Gastrocnemius medialis (tissue), 4 donors: Measurements from ENCODE around the gene ZNF446.

Experiments
- POLR2A ChIP-seq, 2 donors: fragments of 450-650 bp; IDR thresholded peaks; one replicate each; pipeline ENCODE4 v1.6.1; 2017; ENCODE audit warnings: antibody characterized with exemption in 2 of 2, mild to moderate bottlenecking in 2 of 2, moderate library complexity in 2 of 2
- TF ChIP-seq, protein P1 (sequence below), 5 experiments: fragments of 450-650 bp in 3 of 5; fragments of 200-600 bp in 2 of 5; sonication (generic) in 2 of 5; IDR thresholded peaks in 4 of 5; conservative IDR thresholded peaks in 1 of 5; 1 replicate in 4 of 5; 2 replicates in 1 of 5; pipeline ENCODE4 v1.5.1; 2016 to 2019; ENCODE audit warnings: antibody characterized with exemption in 5 of 5, mild to moderate bottlenecking in 3 of 5, moderate library complexity in 3 of 5

GRCh38 chr19:58510084-58510862 is 34.1 kb downstream of the ZNF446 start:
- TF ChIP-seq, protein P1, sequence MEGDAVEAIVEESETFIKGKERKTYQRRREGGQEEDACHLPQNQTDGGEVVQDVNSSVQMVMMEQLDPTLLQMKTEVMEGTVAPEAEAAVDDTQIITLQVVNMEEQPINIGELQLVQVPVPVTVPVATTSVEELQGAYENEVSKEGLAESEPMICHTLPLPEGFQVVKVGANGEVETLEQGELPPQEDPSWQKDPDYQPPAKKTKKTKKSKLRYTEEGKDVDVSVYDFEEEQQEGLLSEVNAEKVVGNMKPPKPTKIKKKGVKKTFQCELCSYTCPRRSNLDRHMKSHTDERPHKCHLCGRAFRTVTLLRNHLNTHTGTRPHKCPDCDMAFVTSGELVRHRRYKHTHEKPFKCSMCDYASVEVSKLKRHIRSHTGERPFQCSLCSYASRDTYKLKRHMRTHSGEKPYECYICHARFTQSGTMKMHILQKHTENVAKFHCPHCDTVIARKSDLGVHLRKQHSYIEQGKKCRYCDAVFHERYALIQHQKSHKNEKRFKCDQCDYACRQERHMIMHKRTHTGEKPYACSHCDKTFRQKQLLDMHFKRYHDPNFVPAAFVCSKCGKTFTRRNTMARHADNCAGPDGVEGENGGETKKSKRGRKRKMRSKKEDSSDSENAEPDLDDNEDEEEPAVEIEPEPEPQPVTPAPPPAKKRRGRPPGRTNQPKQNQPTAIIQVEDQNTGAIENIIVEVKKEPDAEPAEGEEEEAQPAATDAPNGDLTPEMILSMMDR (IDR thresholded peaks at IDR 0.05 in 4 of 5, conservative IDR thresholded peaks at IDR 0.05 in 1 of 5), result no peak
- no peak for TF ChIP-seq POLR2A (IDR thresholded peaks at IDR 0.05)
